Stimulated activated CD8-positive, alpha-beta memory T cell treated with anti-CD3 and anti-CD28 coated beads, Interleukin-2, amount 100 ng/mL, for 48 hours (primary cell): ENCODE data around the gene KPNA4.
"Not testable (repeated sequence)": the region's sequence is repeated elsewhere in the genome, so short reads cannot be mapped to it uniquely, and the experiment has no call there.

Experiments
- DNase-seq, 2 donors: peaks; one replicate each; pipeline ENCODE4 v3.0.0-alpha.2; 2020; ENCODE audit warnings: low read depth in 2 of 2

The KPNA4 gene

DNA sequence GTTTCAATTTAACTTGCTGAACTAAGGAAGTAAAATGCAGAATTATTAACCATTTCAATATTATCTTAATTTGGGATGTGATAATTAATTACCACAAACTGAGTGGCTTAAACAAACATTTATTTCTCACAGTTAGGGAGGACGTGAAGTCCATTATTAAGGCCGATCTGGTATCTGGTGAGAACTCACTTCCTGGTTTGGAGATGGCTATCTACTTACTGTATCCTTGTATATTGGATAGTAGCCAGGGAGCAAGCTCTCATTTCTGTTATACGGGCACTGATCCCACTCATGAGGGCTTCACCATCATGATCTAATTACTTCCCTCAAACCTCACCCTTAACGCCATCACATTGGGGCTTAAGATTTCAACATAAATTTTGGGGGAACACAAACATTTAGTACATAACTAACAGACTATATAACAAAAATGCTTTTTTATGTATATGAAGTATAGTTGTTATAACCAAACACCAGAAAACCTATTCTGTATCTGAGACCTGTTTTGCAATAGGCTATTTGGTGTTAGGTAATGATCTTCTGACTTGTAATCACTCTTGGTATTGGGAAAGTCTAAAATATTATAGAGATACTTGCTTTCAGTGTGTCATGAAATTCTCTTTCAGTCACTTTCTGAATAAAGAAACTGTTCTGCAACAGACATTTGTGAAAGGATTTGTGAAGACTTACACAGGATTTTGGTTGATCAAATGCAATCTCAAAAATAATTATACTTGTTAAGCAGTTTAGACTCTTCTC is 4.7 kb upstream of the KPNA4 start:
- DNase-seq = no peak

DNA sequence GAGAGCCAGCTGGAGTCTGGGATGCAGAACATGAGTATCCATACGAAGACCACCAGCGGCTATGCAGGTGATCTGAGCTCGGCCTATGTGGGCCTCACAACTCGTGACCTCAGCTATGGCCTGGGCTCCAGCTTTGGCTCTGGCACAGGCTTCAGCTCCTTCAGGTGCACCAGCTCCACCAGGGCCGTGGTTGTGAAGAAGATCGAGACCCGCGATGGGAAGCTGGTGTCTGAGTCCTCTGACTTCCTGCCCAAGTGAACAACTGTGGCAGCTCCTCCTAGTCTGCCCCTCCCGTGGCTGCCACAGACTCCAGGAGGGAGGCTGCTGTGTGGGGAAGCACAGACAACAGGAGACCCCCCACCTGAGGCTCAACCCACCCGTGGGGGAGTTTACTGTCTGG is 3.6 kb upstream of the KPNA4 start:
- DNase-seq = no peak

DNA sequence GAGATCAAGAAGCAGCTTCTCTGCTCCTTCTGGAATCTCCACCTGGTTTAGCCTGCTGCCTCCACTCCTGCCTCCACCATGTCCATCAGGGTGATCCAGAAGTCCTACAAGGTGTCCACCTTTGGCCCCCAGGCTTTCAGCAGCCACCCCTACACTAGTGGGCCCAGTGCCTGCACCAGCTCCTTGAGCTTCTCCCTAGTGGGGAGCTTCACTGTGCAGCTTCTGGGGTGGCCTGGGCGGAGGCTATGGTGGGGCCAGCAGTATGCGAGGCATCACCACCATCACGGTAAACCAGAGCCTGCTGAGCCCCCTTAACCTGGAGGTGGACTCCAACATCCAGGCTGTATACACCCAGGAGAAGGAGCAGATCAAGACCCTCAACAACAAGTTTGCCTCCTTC is 2.4 kb upstream of the KPNA4 start:
- DNase-seq = no peak

DNA sequence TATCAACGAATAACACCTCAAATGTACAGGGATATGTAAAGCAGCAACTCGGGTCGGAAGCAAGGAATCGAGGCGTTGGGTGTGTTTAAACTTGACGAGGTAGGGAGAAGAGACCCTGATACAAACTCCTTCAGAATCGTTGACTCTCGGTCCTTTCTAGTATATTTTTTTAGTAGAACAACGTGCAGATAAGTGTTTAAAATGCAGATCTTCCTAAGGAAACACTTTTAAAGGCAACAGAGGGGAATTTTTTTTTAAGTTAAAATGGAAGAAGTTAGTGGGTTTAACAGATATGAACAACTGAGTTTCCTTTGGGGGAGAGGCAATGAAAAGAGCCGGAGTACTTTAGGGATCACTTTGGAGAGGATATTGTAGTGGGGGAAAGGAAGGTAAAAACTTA is 1.1 kb upstream of the KPNA4 start:
- no peak for DNase-seq

DNA sequence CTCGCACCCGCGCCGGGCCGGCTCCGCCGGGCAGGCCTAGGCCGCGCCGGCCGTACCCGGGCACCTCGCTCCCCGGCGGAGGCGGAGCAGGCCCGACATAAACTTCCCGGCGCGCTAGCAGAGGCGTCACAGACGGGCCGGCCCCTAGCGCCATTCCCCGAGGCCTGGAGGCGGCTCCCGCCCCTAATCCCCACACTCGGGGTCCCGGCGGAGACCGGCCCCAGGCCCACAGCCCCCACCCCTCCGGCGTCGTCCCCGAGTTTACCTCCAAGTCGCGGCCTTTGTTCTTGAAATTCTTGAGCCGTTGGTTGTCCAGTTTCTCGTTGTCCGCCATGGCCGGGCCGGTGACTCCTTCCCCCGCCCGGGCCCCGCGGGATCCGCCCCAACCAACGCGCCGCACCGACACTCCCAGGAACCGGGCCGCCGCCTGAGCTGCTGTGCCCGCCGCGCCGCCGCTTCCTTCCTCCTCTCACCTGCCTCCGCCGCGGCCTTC is 376 bp downstream of the KPNA4 start:
- DNase-seq = peak; percentile 42 to 51

DNA sequence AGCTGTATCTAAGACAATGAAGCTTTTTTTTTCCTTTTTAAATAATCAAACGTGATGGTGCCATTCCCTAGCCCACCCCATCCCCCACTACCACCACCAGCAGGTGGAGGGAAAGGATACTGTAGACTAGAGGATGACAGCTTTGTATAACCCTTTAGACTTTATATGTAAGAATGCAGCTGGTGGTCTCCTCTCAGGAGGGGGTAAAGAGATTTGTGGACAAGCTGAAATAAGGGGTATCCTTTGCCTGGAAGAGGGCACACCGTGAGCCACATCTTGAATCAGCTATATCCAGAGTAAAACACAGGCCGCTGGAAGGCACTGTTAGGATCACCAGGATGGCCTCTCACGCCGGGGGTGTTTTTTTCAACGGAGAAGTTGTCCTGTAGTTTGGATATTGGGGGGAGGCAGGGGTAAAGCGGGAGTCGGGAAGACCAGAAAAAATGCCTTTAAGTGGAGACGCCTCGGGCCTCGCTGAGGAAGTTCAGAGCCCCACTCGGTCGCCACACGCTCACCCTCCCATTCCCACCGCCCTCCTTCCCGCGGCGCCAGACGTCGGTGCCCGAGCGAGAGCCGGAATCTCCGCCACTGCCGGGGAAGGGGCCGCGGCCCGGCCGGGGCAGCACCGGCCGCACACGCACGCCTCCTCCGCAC is 986 bp downstream of the KPNA4 start:
- no peak for DNase-seq

DNA sequence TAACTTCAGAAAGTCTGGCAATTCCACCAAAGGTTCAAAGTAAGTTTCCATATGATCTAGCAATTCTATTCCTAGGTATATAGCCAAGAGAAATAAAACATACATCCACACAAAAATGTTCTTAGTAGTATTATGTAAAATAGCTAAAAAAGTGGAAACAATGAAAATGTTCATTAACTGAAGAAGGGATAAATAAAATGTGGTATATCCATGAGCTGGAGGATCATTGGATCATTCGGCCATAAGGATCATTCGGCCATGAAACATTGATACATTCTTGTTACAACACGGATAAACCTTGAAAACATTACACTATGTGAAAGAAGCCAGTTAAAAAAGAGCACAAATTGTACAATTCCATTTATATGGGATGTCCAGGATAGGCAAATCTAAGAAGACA is 2.4 kb downstream of the KPNA4 start:
- no peak for DNase-seq

DNA sequence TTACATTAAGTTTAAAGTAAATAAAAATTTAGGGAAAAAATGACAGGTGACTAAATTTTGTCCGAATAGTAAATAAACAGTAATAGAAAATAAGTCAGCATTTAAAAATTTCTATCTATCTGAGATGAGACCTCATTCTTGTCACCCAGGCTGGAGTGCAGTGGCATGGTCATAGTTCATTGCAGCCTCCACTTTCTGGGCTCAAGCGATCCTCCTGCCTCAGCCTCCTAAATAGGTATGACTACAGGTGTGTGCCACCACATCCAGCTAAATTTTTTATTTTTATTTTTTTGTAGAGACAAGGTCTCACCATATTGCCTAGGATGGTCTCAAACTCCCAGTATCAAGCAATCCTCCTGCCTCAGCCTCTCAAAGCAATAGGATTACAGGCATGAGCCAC is 7.8 kb downstream of the KPNA4 start:
- no peak for DNase-seq

DNA sequence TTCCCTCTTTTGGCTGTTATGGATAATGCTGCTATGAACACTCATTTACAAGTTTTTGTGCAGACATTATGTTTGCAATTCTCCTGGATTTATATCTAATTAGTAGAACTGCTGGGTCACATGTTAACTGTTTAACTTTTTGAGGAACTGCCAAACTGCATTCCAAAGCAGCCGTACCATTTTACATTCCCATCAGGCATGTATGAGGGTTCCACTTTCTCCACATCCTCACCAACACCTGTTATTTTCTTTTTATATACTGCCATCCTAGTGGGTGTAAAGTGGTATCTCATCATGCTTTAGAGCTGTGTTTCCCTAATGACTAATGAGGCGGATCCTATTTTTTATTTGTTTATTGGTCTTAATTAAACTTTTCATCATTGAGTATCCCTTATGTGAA is 9.2 kb downstream of the KPNA4 start:
- no peak for DNase-seq

DNA sequence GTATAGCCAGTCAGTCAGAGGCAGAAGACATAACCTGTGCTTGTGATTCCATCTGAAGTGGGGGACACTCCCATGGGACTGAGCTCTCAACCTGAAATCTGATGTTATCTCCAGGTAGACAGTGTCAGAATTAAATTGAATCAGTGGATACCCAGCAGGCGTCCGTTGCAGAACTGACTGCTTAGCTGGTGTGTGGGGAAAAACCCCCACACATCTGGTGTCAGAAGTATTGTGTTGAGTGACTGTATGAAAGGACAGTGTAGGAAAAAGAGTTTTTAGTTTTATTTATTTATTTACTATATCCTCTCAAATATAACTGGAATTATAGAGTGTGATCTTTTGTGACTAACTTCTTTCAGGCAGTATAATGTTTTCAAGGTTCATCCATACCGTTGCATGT is 10.4 kb downstream of the KPNA4 start:
- no peak for DNase-seq

DNA sequence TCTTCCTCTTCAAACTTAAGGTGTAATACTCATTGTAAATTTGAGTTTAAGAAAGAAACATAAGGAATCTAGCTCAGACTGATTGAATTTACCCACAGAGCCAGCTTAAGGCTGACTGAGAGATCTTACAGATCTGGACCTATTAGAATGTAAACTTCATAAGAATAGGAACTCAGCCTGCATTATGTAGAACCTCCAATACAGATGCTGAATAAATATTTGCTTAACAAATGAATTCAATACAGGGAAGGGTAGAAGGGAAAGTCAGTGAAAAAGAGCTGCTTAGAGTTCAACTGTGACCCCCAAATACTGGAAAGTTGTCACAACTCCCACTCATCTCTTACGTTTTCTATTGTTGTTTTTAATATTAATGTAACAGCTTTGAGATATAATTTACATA is 11.5 kb downstream of the KPNA4 start:
- no peak for DNase-seq

DNA sequence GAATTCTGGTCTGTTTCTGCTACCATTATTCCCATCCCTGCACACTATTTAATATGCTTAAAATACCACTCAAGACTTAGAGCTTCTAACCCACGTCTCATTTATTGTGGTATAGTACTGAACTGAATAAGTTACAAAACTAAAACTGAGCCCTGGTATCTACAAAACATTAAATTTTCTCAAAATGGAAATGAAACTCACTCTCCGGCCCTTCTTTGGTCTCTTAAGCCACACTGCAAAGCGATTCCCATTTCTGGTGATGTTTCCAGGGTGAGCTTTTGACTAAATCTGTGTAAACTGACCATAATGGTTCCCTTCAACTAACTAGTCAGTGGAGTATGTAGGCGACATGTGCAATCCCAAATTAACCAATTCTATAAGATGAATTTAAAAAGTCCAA is 18.6 kb downstream of the KPNA4 start:
- DNase-seq = no peak

DNA sequence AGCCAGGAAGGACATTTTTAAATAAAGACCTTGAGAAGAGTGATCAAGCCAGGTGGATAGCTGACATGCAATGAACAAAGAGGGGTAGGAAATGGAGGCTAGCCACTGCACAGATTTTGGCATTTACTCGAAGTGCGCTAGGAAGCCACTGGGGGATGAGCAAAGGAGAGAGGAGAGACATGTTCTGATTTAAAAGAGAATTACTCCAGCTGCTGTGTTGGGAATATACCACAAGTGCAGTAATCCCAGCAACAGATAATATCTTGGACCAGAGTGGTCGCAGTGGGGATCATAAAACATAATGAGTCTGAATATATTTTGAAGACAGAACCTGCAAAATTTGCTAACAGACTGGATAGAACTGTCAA is 19.9 kb downstream of the KPNA4 start:
- no peak for DNase-seq

DNA sequence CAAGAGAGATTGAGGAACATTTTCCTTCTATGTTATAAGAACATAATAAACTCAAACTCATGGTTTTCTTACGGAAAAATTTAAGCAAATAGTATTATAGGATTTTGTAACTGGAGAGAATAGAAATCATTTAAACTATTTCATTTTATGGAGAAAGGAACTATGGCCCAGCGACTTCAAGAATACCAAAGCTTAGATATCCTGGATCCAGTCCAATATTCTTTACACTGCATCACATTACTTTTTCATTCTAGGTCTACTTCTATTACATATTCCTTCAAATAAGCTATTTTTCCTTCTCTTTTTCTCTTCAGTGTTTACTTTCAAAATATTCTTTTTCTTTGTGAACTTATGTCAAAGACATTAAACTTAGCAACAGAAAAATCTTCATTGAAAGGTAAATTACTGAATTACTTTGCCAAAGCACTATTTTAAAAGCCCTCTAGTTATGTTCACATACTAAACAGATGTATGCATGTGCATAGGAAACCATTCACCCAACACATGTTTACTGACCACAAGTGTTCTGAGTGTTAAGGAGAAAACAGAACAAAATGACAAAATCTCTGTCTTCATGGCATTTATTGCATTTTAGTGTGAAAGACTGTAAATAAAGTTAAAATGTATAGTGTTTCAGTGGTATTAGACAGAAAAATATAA is 20.4 kb downstream of the KPNA4 start:
- no peak for DNase-seq

DNA sequence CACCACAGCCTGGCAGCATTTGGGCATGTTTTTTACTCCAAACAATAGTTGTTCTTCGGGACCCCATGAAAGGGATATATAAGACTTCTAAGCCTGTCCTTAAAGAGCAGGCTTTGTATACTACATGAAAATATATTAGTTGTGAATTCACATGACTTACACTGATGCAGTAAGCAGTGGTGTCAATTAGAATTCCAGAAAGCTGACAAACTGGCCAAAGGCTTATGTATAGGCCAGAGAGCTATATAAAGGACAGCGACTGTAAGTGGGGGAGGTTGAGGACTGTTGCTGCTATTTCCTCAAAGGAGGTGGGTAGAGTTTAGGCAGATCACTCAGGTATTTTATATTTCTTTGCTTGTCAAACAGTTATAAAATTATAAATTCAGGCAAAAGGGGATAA is 24.8 kb downstream of the KPNA4 start:
- no peak for DNase-seq

DNA sequence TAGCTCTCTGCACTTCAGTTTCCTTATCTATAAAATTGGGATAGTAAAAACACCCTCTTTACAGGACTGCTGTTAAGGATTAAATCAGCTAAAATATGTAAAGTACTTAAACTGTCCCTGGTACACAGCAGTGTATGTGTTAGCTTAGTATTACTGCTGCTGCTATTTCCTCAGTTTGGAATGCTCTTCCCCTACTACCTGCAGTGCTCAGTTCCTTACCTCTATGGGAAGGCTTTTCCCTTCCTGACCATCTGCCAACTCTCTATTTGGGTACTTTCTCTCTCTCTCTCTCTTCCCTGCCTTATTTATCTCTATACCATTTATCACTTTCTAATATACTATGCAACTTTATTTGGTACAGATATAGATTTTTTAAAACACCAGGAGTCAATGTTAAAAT is 26.5 kb downstream of the KPNA4 start:
- DNase-seq = no peak

DNA sequence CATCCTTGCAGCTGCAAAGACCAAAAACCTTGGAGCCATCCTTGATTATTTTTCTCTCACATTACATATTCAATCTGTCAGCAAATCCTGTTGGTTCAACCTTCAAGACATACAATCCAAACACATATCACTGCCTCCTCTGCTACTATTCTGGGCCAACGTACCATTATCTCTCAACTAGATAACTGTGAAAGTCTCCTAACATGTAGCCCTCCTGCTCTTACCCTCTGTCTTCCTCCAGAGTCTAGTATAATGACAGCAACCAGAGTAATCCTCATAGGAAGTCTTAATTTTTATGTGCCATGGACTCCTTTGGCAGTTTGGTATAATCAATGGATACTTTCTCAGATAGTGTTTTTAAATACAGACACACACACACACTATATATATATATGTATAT is 27.6 kb downstream of the KPNA4 start:
- DNase-seq = no peak

DNA sequence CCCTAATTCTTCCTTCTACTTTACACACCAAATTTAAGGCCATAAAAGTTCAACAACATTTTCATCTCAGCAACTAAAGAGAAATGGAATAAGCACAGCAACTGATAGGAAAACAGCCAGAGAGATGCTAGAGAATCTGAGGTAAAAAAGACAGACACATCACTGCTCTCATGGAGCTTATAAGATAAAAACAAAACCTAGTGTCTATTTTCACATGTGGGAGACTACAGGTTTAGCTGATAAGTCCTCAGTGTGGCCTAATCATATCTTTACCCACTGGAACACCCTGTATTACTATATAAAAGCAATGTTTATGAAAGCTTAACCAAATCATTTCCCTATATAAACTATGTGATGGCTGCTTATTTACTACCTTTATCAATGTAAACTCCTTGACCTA is 33.0 kb downstream of the KPNA4 start:
- DNase-seq = no peak

DNA sequence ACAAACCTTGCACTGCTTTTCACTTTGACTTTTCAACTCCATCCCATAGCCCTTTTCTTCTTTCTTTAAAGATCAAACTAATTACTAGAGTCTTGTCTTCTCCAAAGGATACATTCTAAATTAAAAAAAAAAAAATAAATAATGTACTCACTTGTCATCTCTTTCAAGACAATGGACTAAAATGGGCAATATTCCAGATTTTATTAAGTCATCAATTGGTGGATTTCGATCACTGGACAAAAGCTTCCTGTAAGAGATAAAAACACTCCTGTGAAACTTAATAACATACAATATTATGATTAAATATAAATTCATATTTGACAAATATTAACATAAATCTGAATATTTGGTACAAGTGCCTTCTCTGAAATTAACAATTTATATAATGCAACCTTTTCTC is 34.1 kb downstream of the KPNA4 start:
- DNase-seq = no peak

DNA sequence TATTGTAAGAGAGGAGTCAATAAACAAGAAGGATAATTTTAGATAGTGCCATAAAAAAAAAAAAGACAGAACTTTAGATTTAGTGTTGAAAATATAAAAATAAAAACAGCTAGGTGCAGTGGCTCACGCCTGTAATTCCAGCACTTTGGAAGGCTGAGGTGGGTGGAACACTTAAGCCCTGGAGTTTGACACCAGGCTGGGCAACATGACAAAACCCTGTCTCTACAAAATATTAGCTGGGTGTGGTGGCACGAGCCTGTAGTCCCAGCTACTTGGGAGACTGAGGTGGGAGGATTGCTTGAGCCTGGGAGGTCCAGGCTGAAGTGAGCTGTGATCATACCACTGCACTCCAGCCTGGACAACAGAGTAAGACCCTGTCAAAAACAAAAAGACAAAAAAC is 49.0 kb downstream of the KPNA4 start:
- not testable (repeated sequence) for DNase-seq

DNA sequence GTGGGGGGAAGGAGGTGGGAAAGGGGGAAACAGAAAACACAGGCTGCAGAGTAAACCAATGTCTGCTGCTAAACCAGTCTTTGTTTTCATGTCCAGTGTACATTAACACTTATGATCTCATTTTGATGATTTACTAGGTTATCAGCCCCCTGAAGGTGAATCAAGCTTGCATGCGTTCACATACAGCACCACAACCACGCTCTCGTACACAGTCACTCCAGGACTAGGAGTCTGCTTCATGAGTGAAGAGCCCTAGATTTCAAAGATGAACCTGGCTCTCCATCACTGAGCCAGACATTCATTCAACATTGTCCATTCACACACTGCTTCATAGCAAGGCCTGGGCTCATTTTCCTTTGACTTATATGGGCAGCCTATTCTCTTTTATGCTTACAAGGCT is 64.0 kb downstream of the KPNA4 start:
- DNase-seq = no peak

DNA sequence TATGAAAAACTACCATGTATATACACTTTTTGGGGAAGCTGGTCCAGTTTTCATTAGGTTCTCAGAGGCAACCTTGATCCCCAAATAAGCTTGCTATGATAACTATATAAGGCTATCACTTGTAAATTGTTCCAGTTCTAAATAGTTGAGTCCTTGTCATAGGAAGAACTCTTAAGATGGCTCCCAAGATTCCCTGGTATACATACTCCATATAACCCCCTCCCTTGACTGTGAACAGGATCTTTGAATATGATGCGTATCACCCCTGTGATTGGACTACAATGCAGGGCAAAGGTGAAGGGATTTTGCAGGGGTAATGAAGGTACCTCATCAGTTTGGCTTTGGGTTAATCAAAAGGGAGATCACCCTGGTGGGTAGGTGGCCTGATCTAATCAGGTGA is 67.2 kb downstream of the KPNA4 start:
- no peak for DNase-seq

DNA sequence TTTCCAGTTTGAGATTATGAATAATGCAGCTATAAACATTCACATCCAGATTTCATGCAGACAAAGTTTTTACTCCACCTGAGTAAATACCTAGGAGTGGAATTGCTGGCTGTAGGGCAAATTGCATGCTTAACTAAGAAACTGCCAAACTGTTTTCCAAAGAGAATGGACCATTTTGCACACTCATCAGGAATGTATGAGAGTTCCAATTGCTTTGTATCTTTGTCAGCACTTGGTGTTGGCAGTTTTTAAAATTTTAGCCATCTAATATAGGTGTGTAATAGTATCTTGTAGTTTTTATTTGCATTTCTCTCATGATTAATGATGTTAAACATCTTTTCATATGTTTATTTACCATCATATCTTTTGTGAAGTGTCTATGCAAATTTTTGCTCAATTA is 75.2 kb downstream of the KPNA4 start:
- DNase-seq = no peak
